ENCODE results near the gene FCMR.
"Not testable (repeated sequence)": the region's sequence is repeated elsewhere in the genome, so short reads cannot be mapped to it uniquely, and the experiment has no call there.

FCMR gene

GRCh38 chr1:206923961-206924557 lies 2.3 kb upstream of the FCMR start:
- H3K27me3 ChIP-seq (ENCODE audit: low read depth); H3K9me3 ChIP-seq; H3K4me1 ChIP-seq; H3K36me3 ChIP-seq (replicated peaks); in situ Hi-C loops (cut with MboI; ENCODE audit: low sequenced_read_pairs); H3K4me3 ChIP-seq; DNase-seq (ENCODE audit: low spot score in 2 of 2): not testable (repeated sequence)

DNA sequence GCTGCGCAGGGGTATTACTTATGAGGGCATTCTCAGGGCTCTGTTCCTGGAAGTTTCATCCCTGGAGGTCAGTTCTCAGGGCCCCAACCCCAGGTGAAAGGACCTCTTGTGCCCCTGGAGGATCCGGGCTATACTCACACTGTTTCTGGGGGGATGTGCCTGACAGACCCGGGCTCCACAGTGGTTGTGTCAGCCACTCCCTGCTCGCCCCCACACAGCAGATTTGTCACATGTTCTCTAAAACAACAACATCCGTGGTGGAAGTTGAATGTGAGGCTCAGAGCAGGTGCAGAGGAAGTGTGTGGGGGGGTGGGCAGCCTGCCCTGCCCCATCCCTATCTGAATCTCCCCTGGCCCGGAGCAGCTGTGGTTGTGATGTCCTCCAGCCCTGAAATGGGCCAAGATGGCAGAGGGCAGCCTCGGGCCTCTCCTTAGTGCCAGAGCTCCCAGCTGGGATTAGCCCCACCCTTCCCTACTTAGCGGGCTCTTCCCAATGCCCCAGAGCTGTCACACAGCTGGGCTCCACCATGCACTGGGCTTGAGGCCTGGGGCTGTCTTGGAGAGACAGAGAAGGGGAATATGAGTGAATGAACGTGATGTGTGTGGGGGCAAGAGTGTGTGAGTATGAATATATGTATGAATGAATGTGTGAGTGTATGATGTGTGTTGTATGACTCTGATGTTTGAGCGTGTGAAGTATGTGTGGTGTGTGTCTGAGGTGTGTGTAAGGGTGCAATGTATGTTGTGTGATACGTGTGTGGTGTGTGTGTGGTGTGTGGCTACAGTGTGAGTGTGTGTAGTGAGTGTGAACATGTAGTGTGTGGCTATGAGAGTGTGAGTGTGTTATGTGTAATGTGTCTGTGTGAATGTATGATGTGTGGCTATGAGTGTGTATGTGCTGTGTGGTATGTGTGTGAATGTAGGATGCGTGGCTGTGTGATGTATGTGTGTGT lies 1.5 kb upstream of the FCMR start:
- no peaks in the 10 kb centered on the region for H3K4me1 ChIP-seq
- no peaks in the 10 kb centered on the region for H3K36me3 ChIP-seq (replicated peaks)
- H3K4me3 ChIP-seq = no peak overlapping the region
- no peaks in the 10 kb centered on the region for H3K9me3 ChIP-seq
- in situ Hi-C loops (cut with MboI; ENCODE audit: low sequenced_read_pairs) = no loop called here
- DNase-seq (ENCODE audit: low spot score in 2 of 2) = no peak
- no peaks in the 10 kb centered on the region for H3K27me3 ChIP-seq (ENCODE audit: low read depth)

DNA sequence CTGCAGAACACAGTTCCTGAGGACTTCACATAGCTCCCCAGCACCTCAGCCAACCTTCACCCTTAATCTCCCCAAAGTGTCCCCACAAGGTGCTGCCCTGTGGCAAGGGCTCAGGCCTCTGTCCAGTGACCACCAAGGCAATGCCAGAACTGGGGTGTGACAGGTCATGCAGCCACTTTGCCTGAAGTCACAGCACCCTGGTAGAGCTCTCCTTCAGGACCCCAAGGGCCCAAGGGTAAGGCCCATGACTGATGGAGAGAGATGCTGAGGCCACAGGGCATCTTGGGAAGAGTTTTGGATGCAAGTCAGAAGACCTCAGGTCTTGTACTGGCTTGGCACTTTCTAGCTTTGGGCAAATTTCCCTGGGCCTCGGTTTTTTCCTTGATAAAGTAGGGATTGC lies 783 bp upstream of the FCMR start:
- Histone ChIP-seq H3K9me3 (no peaks in the 10 kb centered on the region), H3K27me3 (ENCODE audit: low read depth) (no peaks in the 10 kb centered on the region), H3K4me1 (no peaks in the 10 kb centered on the region), H3K4me3 (no peak overlapping the region), H3K36me3 (replicated peaks) (no peaks in the 10 kb centered on the region)
- in situ Hi-C loops (cut with MboI; ENCODE audit: low sequenced_read_pairs) = no loop called here
- DNase-seq (ENCODE audit: low spot score in 2 of 2) = no peak

DNA sequence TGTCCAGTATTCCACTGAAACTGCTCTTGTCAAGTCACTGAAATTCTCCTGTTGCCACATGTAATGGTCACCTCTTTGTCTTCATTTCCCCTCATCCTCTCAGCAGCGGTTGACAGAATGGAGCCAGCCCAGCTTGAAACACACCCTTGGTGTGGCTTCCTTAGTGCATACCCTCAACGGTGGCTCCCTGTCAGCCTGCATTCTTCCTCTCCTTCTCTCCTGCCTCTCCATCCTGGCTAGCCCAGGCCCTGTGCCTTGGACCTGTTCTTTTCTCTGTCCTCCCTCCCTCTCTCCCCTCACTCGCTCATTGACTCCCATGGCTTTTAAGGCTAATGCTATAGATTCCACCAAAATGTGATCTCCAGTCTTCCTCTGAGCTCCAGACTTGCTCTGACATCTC lies 3.7 kb downstream of the FCMR start:
- DNase-seq (ENCODE audit: low spot score in 2 of 2) = no peak
- H3K27me3 ChIP-seq (ENCODE audit: low read depth) = peaks cover 6% of the 10 kb centered on the region
- H3K36me3 ChIP-seq (replicated peaks) = no peaks in the 10 kb centered on the region
- H3K4me3 ChIP-seq = no peak overlapping the region
- in situ Hi-C loops (cut with MboI; ENCODE audit: low sequenced_read_pairs) = loop anchor here (10.0 kb wide), 1 partner anchor 443 kb away; the partner anchor contains the start of gene IKBKE
- no peaks in the 10 kb centered on the region for H3K9me3 ChIP-seq
- no peaks in the 10 kb centered on the region for H3K4me1 ChIP-seq

DNA sequence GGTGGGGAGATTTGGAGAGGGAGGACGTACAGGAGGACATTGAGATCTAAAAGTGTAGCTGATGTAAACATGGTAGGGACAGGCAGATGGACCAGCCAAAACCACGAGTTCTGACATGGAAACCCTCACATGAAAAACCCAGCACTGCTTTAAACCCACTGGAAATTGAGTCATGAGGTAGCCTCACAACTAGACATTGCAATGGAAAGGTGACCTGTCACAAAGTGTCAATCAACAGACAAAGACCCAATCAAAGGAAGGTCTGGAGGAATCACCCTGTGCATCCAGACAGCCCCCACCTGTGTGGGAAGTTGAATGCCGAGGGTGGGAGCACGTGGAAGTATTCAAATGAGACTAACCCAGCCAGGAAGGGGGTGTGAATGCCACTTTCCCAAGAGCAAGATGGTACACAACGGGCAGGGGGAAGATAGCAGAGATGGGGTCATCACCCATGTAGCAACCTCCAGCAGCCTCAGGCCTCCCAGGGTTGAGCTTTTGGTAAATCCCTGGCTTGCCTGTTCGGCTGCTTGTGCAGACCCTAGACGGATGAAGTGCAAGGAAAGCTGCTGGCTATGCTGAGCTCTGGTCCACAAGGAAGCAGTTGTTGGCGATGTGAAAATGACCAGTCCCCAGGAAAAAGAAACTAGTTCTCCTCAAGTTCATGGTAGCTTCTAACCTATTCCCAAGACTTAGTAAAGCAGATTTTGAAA lies 5.6 kb downstream of the FCMR start:
- Histone ChIP-seq H3K36me3 (replicated peaks) (no peaks in the 10 kb centered on the region), H3K9me3 (no peaks in the 10 kb centered on the region), H3K27me3 (ENCODE audit: low read depth) (peaks cover 11% of the 10 kb centered on the region), H3K4me1 (no peaks in the 10 kb centered on the region), H3K4me3 (no peak overlapping the region)
- in situ Hi-C loops (cut with MboI; ENCODE audit: low sequenced_read_pairs) = loop anchor here (10.0 kb wide), 1 partner anchor 441 kb away; the partner anchor contains the start of gene IKBKE
- no peak for DNase-seq (ENCODE audit: low spot score in 2 of 2)

GRCh38 chr1:206915030-206915735 lies 6.6 kb downstream of the FCMR start:
- Histone ChIP-seq H3K4me3 (no peak overlapping the region), H3K9me3 (no peaks in the 10 kb centered on the region), H3K27me3 (ENCODE audit: low read depth) (peaks cover 11% of the 10 kb centered on the region), H3K36me3 (replicated peaks) (no peaks in the 10 kb centered on the region), H3K4me1 (no peaks in the 10 kb centered on the region)
- no peak for DNase-seq (ENCODE audit: low spot score in 2 of 2)
- in situ Hi-C loops (cut with MboI; ENCODE audit: low sequenced_read_pairs) = loop anchor here (10.0 kb wide), 1 partner anchor 440 kb away; the partner anchor contains the start of gene IKBKE

DNA sequence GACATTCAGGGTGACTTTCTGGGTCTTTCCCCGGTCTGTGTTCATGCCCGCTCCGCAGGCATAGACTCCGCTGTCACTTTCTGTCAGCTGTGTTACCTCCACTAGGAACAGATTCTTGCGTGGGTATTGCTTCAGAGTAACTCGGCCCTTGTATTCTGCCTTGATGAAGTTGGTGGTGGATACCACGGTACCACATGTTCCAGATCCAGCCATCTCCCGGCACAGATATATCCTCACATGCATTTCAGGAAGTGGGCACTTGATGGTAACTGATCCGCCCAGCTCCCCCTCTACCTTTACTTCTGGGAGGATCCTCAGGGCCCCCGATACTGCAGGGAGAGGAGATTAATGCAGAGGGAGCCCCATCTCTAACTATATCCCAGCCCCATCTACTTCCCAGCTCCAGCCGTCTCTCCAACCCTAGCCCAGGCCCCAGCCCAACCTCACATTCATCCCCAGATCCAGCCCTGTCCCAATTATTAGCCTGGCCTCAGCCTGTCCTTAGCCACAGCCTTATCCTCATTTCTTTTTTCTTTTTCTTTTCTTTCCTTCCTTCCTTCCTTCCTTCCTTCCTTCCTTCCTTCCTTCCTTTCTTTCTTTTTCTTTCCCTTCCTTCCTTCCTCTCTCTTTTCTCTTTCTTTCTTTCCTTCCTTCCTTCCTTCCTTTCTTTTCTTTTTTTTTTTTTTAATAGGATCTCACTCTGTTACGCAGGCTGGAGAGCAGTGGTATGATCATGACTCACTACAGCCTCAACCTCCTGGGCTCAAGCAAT lies 7.8 kb downstream of the FCMR start:
- peaks cover 11% of the 10 kb centered on the region for H3K27me3 ChIP-seq (ENCODE audit: low read depth)
- H3K4me3 ChIP-seq = no peak overlapping the region
- no peaks in the 10 kb centered on the region for H3K4me1 ChIP-seq
- no peak for DNase-seq (ENCODE audit: low spot score in 2 of 2)
- in situ Hi-C loops (cut with MboI; ENCODE audit: low sequenced_read_pairs) = loop anchor here (5.0 to 10.0 kb wide), 2 partner anchors 187 to 439 kb away; partner anchors contain the start of gene IKBKE
- H3K9me3 ChIP-seq = no peaks in the 10 kb centered on the region
- H3K36me3 ChIP-seq (replicated peaks) = no peaks in the 10 kb centered on the region

DNA sequence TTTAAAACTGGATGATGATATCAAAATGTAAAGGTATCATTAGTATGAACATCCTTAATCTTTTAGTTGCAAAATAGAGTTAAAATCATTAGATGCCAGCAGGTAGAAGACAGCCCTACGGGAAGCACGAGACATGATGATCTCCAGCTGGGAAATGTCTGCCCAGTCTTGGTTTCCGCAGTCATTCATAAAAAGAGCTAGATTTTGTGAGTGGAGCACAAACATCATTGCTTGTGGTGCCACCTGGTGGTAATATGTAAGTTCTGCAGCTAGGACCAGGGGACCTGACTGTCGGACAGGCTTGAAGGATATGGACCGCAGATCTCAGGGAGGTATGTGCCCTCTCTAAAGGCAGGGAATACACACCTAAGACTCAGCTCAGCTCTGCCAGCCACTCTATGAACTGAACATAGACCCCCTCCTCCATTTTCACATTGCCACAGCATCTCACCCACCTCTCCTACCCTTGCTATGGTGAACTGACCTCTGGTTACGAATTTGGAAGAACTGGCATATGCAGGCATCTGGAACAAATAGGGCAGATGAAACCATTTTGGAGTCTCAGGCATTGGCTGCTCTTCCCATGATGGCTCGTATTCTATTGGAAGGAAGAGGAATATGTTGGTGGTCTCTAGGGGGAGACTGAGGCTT lies 9.2 kb downstream of the FCMR start:
- peak; percentile 57 to 72 for DNase-seq (ENCODE audit: low spot score in 2 of 2)
- in situ Hi-C loops (cut with MboI; ENCODE audit: low sequenced_read_pairs) = loop anchor here (5.0 to 10.0 kb wide), 2 partner anchors 185 to 438 kb away; partner anchors contain the start of gene IKBKE
- Histone ChIP-seq H3K27me3 (ENCODE audit: low read depth) (peaks cover 11% of the 10 kb centered on the region), H3K36me3 (replicated peaks) (no peaks in the 10 kb centered on the region), H3K4me3 (no peak overlapping the region), H3K4me1 (no peaks in the 10 kb centered on the region), H3K9me3 (no peaks in the 10 kb centered on the region)

DNA sequence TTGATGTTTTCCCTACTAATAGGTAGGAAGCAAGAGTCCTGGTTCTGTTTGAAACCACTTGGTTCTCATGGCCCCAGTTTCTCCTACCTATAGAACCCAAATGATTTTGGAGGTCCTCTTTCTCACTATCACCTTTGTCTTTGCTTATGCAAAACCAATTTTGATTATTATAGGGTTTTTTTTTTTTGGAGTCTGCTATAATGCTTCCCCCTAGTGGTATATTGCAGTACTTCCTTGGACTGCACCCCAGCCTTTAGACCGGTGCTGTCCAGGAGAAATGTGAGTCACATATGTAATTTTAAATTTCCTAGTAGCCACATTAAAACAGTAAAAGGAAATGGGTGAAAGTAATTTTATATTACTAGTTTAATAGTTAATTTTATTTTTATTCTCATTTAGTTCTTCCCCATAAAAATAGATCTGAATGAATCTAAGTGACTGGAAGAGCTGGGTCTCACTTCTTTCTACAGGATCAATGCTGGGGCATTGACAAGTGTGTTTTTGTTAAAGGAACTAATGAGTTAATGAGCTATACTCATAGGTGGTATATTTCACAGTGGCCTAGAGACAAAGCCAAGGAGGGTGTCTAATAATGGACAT lies 10.6 kb downstream of the FCMR start:
- peaks cover 11% of the 10 kb centered on the region for H3K27me3 ChIP-seq (ENCODE audit: low read depth)

GRCh38 chr1:206909883-206910318 lies 11.8 kb downstream of the FCMR start:
- no peak for DNase-seq (ENCODE audit: low spot score in 2 of 2)
- Histone ChIP-seq H3K27me3 (ENCODE audit: low read depth) (peaks cover 11% of the 10 kb centered on the region), H3K4me3 (peak overlapping the region; percentile 33), H3K36me3 (replicated peaks) (no peaks in the 10 kb centered on the region), H3K9me3 (no peaks in the 10 kb centered on the region), H3K4me1 (no peaks in the 10 kb centered on the region)
- in situ Hi-C loops (cut with MboI; ENCODE audit: low sequenced_read_pairs) = loop anchor here (5.0 to 10.0 kb wide), 2 partner anchors 183 to 435 kb away; partner anchors contain the start of gene IKBKE

More for the DNA sequence above, 10.6 kb downstream of the FCMR start:
- peak; percentile 15 to 40 for DNase-seq (ENCODE audit: low spot score in 2 of 2)
- Histone ChIP-seq H3K36me3 (replicated peaks) (no peaks in the 10 kb centered on the region), H3K9me3 (no peaks in the 10 kb centered on the region), H3K4me3 (no peak overlapping the region), H3K4me1 (no peaks in the 10 kb centered on the region)
- in situ Hi-C loops (cut with MboI; ENCODE audit: low sequenced_read_pairs) = loop anchor here (5.0 to 10.0 kb wide), 2 partner anchors 184 to 436 kb away; partner anchors contain the start of gene IKBKE

DNA sequence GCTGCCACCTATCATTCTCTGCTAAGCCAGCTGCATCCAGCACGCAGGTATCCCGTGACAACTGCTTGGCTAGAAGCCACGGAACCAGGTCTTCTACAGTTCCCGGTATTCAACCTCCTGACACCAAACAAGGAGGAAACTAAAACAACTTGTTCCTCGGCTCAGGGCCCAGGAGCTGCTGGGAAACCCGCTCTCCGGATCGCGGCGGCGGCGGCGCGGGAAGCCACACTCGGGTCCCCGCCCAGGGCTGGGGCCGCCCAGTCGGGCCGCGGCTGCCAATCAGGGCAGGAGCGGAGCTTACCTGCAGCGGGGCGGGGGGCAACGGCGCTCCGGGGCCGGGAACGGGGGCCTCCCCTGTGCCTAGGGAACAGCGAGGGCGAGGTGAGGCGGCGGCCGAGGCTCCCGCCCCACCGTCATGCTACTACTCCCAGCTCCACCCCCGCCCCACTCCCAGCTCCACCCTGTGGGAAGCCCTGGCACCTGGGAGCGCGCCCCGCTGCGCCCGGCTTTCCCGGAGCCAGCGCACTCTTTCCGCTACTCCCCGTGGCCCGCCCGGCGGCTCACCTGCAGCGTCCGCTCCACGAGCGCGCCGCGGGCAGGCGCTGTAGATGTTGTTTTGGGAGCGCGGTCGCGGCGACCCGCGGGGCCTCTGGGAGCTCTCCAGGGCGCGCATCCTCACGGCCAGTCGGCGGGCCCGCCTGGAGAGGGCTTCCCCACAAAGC lies 12.4 kb downstream of the FCMR start:
- peak in 1 of 2 experiments; percentile 66 for DNase-seq (ENCODE audit: low spot score in 2 of 2)
- no peaks in the 10 kb centered on the region for H3K36me3 ChIP-seq (replicated peaks)
- H3K9me3 ChIP-seq = no peaks in the 10 kb centered on the region
- H3K27me3 ChIP-seq (ENCODE audit: low read depth) = peaks cover 11% of the 10 kb centered on the region
- no peaks in the 10 kb centered on the region for H3K4me1 ChIP-seq
- peak overlapping the region; percentile 33 for H3K4me3 ChIP-seq
- in situ Hi-C loops (cut with MboI; ENCODE audit: low sequenced_read_pairs) = no loop called here
